HG02571 (cell line): Measurements from ENCODE around the gene GCK.
"Not testable (repeated sequence)": the region's sequence is repeated elsewhere in the genome, so short reads cannot be mapped to it uniquely, and the experiment has no call there.

ENCODE experiments used
- ATAC-seq: cut with Tn5 transposase; IDR thresholded peaks from one replicate; pipeline ENCODE4 v1.9.1; 2021; ENCODE audit warnings: mild to moderate bottlenecking, moderate library complexity; ENCODE audit not compliant: unreplicated experiment

The GCK gene

GRCh38 chr7:44145479-44145968 lies 43.7 kb downstream of the GCK start:
- no peak for ATAC-seq

GRCh38 chr7:44144968-44145478 lies 44.2 kb downstream of the GCK start:
- ATAC-seq: no peak

- ATAC-seq: no peak
Observed at GRCh38 chr7:44144426-44144967, 44.7 kb downstream of the GCK start.

- no peak for ATAC-seq
Observed at GRCh38 chr7:44143646-44144250, 45.5 kb downstream of the GCK start.

- no peak for ATAC-seq
Observed at GRCh38 chr7:44142028-44142427, 47.2 kb downstream of the GCK start.

- ATAC-seq: no peak
Observed at GRCh38 chr7:44141221-44141850, 47.9 kb downstream of the GCK start, which contains the start of gene MYL7. Gene MYL7 (minus strand): TSS chr7:44141332. CDS start chr7:44141305, 27 bp downstream.

- no peak for ATAC-seq
Observed at GRCh38 chr7:44140341-44140740, 48.9 kb downstream of the GCK start.

GRCh38 chr7:44139311-44140010 lies 49.8 kb downstream of the GCK start:
- ATAC-seq: no peak

GRCh38 chr7:44138698-44139097 lies 50.5 kb downstream of the GCK start:
- ATAC-seq: no peak

- no peak for ATAC-seq
Observed at GRCh38 chr7:44136731-44137130, 52.5 kb downstream of the GCK start.

- ATAC-seq: no peak
Observed at GRCh38 chr7:44134943-44135628, 54.2 kb downstream of the GCK start.

- no peak for ATAC-seq
Observed at GRCh38 chr7:44133295-44133694, 55.9 kb downstream of the GCK start.

- ATAC-seq: no peak
Observed at GRCh38 chr7:44132039-44132438, 57.2 kb downstream of the GCK start.

GRCh38 chr7:44131173-44132029 lies 57.8 kb downstream of the GCK start:
- ATAC-seq: no peak

- no peak for ATAC-seq
Observed at GRCh38 chr7:44128721-44129582, 60.3 kb downstream of the GCK start.

GRCh38 chr7:44127161-44127560 lies 62.1 kb downstream of the GCK start:
- ATAC-seq: no peak

- ATAC-seq: not testable (repeated sequence)
Observed at GRCh38 chr7:44126574-44126973, 62.7 kb downstream of the GCK start.

- no peak for ATAC-seq
Observed at GRCh38 chr7:44124822-44125202, 64.4 kb downstream of the GCK start.
